Glomerular visceral epithelial cell (primary cell): ENCODE results near the gene FURIN.
A peak's percentile ranks its signal among the peaks of the same experiment; 100 is the strongest.
"Not testable (repeated sequence)": the region's sequence is repeated elsewhere in the genome, so short reads cannot be mapped to it uniquely, and the experiment has no call there.

Experiments used
- DNase-seq: peaks from one replicate; pipeline ENCODE4 v3.0.0-alpha.2; 2016; ENCODE audit errors: extremely low spot score

FURIN gene

DNA sequence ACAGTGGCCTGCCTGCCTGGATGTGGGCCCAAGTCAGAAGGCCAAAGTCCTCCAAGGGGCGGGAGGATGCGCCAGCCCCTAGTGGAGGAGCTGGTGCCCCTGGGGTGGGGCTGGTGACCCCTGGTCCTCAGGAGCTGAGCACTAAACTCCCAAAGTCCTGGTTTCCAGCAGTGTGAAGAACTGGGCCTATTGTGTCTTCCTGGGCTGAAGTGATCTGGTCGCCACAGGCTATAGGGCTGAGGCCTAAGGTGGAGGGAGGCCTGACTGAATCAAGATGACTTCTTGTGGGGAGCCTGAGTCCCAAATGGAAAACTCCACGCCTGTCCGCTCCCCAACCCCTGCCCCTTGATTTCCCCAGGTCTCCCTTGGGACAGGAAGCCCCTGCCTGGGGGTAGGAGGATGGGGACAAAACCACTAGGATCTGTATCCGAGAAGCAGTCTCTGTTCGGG lies 15.2 kb downstream of the FURIN start:
- no peak for DNase-seq

DNA sequence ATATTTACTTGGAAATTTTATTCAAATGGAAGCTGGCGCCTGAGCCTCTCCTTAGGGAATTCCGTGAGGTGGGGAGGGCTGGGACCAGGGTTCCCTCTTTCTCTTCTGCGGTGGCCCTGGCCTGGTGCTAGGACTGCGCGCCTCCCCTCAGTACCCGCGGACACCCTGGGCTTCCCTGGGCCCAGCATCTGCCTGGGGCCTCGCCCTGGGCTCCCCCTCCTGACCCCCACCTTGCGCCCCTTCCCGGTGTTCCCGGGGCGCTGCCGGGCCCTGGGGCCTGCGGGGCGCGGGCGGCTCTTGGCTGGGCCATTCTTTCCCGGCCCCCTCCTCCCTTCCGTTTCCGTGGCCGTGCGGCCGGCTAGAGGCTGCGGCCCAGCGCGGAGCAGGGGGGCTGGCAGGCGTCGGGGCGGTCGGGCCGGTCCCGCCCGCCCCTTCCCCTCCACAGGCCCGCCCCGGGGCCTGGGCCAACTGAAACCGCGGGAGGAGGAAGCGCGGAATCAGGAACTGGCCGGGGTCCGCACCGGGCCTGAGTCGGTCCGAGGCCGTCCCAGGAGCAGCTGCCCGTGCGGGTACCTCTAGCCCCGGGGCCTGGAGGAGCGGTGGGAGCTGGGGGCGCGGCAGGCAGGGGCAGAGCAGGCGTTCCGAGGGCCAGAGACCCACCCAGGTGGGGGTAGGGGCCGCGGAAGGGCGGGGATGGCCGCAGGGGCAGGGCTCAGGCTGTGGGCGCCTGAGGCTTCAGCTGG lies 15.8 kb downstream of the FURIN start, which contains the start of gene FES:
FES (plus strand) TSS at position 529 of the 743 bp plus-strand sequence. CDS start 542 bp downstream, outside the sequence.
- peak; percentile 46 for DNase-seq

DNA sequence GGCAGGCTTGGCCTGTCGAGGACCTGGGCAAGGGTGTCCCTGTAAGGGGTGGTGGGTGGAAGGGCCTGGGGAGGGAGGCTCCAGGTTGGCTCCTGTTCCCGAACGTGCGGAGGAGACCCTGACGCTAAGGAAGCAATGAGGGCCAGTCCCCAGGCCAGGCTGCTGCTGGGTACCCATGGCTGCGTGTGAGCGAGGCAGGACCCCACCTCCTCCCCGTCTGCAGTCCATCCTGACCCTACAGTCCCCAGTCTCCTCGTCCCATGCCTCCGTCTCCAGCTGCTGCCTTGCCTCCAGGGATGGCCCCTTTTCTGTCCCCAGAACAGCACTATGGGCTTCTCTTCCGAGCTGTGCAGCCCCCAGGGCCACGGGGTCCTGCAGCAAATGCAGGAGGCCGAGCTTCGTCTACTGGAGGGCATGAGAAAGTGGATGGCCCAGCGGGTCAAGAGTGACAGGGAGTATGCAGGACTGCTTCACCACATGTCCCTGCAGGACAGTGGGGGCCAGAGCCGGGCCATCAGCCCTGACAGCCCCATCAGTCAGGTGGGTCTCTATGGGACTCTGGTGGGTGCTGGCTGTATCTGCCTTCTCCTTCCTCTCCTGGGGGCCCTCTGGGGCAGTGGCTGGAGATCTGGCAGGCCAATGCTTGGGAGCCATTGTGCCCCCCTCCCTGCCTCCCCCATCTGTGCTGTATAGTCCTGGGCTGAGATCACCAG lies 16.5 kb downstream of the FURIN start:
- DNase-seq = no peak

DNA sequence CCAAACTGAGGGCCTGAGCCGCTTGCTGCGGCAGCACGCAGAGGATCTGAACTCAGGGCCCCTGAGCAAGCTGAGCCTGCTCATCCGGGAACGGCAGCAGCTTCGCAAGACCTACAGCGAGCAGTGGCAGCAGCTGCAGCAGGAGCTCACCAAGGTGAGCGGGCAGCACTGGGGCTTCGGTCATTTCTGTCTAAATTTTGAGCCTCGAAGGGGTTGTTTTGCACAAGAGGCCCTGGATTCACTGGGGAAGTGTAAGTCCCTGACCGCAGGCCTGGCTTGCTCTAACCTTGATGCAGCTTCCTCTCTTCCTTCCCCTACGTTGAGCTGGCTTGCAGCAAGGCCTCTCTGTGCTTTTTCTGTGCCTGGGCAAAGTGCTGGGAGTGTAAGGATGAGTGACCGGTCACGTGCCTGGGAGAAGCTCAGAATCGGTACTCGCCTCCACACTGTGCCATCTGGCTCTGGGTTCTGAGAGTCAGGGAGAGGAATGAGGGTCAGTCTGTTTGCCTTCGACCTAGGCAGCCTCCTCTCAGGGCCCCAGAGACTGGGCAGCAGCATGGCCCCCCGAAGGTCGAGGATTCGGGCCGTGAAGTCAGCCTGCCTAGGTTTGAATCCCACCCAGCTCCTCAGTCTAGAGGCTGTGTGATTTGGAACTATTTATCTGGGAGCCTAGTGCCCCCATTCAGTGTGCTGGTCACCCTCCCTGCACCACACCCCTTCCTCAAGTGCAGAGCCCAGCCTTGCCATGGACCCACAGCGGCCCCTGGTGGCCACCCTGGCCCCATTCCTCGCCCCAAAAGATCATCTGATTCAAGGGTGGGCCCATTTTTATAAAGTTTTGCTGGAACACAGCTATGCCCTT lies 17.3 kb downstream of the FURIN start:
- peak; percentile 66 for DNase-seq

DNA sequence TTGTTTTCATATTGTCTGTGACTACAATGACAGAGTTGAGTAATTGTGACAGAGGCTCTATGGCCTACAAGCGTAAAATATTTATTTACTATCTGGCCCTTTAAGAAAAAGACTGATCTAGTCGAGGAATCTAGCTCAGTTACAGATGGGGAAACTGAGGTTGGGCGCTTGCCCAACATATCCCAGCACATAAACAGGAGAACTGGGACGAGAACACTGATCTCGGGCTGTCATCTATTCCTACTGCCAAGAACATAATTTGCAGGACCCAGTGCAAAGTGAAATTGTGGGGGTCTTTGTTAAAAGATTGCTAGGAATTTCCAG lies 17.9 kb downstream of the FURIN start:
- no peak for DNase-seq

DNA sequence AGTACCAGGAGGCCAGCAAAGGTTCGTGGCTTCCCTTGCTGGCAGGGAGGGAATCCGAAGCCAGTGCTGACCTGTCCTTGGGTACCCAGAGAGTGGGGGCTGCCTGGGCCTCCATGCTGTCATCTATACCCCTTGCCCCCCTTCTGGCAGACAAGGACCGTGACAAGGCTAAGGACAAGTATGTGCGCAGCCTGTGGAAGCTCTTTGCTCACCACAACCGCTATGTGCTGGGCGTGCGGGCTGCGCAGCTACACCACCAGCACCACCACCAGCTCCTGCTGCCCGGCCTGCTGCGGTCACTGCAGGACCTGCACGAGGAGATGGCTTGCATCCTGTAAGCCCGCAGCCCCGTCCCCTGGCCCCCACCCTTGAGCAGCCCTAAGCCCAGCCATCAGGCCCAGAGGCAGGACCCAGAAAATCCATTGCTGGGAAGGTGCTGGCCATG lies 18.7 kb downstream of the FURIN start:
- no peak for DNase-seq

DNA sequence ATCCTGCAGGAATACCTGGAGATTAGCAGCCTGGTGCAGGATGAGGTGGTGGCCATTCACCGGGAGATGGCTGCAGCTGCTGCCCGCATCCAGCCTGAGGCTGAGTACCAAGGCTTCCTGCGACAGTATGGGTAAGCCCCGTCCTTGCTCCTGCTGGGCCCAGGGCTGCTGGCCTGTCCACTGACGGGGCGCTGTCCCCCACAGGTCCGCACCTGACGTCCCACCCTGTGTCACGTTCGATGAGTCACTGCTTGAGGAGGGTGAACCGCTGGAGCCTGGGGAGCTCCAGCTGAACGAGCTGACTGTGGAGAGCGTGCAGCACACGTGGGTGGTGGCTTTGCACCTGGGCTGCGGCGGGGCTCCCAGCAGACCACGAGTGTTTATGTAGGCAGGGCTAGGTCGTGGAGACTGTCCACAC lies 20.9 kb downstream of the FURIN start:
- no peak for DNase-seq

DNA sequence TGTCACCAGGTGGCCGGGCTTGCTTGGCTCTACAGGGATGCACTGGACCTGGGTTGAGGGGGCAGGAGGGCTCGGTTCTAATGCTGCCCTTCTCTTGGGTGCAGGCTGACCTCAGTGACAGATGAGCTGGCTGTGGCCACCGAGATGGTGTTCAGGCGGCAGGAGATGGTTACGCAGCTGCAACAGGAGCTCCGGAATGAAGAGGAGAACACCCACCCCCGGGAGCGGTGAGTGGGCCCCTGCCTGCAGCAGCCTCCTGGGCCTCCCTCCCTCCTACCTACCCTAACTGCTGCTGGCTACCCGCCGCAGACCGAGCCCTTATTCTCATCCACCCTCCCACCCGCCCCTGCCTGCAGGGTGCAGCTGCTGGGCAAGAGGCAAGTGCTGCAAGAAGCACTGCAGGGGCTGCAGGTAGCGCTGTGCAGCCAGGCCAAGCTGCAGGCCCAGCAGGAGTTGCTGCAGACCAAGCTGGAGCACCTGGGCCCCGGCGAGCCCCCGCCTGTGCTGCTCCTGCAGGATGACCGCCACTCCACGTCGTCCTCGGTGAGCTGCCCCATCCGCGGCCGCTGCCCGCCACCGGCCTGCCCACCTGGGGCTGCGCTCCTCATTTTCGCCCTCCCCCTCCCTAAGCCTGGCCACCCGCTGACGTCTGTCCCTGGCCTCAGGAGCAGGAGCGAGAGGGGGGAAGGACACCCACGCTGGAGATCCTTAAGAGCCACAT lies 21.5 kb downstream of the FURIN start:
- no peak for DNase-seq

DNA sequence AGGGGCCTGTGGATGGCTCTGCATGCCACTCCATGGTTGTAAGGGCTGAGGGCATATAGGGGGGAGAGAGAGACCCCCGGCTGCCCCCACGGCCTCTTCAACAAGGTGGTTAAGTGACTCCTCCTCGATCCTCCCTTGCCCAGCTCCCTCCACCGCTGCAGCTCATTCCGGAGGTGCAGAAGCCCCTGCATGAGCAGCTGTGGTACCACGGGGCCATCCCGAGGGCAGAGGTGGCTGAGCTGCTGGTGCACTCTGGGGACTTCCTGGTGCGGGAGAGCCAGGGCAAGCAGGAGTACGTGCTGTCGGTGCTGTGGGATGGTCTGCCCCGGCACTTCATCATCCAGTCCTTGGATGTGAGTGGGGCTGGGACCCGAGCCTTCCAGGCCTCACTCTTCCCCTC lies 22.5 kb downstream of the FURIN start:
- DNase-seq = no peak

DNA sequence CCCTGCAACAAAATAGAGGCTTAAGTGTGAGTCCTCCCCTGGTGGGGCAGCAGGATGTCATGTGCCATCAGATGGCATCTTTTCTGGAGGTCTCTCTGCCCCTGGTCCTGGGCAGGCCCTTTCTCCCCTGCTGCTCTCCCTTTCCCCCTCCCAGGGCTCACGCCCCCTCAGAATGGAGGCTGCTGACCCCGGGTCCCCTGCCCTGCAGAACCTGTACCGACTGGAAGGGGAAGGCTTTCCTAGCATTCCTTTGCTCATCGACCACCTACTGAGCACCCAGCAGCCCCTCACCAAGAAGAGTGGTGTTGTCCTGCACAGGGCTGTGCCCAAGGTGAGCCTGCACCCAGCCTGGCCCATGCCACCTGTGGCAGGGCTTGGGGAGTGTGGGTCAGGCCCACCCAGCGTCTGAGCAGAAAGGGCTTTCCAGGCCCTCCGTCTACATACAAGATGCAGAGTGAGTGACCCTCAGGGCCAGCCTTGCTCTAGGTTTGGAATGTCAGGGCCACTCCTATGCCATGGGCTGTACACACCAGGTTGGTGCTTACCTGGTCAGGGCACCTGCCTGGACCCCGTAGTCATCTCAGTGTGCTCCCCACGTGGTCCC lies 23.1 kb downstream of the FURIN start:
- DNase-seq = no peak

DNA sequence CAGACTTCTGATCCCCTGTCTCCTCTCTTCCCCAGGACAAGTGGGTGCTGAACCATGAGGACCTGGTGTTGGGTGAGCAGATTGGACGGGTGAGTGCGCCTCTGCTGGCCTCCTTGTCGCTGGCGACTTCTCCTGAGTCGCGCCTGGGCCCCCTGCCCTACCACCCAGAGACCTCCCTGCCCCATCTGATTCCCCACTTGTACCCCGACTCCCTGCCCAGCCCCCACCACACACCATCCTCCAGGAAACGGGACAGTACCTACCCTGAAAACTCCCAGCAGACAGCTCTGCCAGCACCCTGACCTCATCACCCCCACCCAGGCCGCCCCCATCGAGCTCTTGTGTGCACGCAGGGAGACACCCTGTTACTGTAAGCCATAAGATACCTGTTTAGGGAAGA lies 23.6 kb downstream of the FURIN start:
- no peak for DNase-seq

DNA sequence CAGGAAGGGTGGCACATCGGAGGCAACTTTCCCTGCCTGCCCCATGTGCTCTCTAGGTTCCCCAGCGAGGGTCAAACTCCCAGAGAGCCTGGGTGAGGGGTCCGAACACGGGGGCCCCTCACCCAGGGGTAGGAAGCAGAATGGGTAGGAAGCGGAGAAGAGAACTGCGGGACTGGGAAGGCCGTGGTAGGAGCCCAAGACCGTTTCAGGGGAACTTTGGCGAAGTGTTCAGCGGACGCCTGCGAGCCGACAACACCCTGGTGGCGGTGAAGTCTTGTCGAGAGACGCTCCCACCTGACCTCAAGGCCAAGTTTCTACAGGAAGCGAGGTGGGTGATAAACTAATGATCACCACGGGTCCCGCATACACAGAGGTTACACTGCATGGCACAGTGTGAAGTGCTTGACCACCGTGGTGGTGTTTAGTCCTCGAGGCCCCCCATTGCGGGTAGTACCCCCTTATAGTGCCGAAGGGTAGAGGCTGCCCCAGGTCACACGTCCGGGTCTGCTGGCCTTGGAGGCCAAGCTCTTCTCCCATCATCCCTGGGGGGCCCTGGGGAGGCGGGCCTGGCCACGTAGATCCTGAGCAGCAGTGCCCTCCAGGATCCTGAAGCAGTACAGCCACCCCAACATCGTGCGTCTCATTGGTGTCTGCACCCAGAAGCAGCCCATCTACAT lies 24.2 kb downstream of the FURIN start:
- DNase-seq = no peak

DNA sequence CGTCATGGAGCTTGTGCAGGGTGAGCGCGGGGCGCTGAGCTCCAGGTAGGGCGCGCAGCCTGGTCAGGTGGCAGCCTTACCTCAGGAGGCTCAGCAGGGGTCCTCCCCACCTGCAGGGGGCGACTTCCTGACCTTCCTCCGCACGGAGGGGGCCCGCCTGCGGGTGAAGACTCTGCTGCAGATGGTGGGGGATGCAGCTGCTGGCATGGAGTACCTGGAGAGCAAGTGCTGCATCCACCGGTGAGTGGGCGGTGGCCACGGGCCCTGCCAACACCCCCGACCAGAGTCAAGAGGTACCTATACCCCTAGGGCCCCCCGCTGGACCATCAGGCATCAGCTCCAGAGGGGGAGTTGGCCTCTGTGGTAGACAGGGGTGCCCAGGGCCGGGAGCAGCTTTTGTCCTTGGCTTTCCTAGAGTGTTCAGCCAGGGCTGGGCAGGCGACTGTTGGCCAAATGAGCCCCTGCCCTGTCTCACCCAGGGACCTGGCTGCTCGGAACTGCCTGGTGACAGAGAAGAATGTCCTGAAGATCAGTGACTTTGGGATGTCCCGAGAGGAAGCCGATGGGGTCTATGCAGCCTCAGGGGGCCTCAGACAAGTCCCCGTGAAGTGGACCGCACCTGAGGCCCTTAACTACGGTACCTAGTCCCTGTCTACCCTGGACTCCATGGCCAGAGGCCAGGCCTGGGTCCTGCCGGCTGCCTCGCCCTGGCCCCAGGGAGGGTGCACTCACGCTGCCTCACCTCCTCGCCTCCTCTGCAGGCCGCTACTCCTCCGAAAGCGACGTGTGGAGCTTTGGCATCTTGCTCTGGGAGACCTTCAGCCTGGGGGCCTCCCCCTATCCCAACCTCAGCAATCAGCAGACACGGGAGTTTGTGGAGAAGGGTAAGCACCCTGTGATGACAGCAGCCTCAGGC lies 25.0 kb downstream of the FURIN start:
- no peak for DNase-seq

DNA sequence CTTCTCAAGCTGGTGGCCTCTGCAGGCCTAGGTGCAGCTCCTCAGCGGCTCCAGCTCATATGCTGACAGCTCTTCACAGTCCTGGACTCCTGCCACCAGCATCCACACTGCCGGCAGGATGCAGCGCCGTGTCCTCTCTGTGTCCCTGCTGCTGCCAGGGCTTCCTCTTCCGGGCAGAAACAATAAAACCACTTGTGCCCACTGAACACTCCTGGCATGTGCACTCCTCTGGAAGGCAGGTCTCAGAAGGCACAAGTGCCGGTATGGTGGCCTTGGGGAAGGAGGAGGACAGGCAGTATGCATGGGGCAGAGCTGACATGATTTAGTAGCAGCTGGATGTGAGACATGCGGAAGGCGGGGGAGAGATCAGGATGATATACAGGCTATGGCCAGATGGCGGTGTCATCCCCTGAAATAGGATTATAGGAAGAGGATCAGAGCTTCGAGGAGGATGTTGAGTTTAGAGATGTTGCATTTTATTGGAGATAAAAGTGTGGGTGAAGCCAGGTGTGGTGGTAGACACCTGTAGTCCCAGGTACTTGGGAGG lies 27.3 kb downstream of the FURIN start:
- DNase-seq = no peak

DNA sequence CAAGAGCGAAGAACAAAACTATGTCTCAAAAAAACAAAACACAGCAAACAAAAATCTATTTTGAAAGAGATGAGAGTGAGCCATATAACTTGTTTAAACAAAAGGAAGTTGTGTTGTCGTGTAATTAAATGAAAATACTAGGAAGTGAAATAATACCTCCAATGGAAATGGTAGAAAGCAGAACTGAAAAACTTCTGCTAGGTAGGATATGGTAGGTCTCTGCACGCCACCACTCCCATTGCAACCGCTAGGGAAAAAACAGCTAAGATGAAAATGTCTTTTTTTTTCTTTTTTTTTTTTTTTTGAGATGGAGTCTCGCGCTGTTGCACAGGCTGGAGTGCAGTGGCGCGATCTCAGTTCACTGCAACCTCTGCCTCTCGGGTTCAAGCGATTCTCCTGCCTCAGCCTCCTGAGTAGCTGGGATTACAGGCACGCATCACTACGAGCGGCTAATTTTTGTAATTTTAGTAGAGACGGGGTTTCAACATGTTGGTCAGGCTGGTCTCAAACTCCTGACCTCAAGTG lies 28.8 kb downstream of the FURIN start:
- DNase-seq = not testable (repeated sequence)

DNA sequence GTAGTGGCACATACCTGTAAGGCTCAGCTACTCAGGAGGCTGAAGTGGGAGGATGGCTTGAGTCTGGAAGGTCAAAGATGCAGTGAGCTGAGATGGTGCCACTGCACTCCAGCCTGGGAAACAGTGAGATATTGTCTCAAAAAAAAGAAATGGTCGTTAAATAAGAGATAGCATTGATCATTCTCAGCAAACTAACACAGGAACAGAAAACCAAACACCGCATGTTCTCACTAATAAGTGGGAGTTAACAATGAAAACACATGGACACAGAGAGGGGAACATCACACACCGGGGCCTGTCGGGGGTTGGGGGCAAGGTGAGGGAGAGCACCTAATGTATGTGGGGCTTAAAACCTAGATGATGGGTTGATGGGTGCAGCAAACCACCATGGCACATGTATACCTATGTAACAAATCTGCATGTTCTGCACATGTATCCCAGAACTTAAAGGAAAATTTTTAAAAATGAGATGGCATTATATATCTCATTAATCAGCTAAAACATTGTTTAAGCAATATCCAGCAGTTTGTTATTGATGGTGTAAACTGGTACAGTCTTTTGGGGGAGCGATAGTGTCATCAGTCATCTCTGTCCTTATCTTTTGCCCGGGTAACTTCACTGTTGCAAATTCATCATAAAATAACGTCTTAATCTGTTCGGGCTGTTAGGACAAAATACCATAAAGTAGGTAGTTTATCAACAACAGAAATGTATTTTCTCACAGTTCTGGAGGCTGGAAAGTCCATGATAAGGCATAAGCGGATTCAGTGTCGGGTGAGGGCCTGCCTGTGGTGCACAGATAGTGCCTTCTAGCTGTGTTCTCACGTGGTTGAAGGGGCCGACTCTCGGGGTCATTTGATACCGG lies 33.0 kb downstream of the FURIN start:
- no peak for DNase-seq

DNA sequence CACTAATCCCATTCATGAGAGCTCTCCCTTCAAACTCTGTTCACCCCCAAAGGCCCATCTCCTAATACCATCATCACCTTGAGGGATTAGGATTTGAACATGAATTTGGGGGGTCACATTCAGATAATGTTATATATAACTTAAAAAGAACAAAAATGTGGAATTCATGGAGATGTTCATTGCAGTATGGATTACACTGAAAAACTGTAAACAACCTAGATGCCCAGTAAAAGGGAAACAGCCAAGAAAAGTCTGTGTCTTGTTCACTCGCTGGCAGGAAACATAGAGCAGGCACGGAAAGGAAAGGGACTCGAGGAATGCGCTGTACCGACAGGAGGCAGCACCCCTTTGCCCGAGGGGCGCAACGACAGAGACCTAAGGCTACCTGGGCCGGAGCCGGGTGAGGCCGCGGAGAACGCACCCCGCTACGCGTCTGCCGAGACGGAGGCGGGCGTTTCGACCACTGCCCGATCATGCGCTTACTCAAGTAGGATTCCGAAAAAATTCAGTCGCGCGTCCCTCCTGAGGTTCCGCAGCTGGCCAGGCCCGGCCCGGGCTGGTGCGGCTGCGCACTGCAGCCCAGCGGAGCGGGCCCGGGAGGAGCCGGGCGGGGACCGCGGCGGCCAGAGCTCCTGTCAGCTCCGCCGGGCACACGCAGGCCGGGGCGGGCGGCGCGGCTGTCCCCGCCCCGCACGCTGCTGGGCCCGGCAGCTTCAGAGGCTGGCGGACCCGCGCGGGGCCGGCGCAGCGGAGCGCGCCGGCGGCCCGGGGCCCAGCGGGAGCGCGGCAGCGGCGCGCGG lies 33.9 kb downstream of the FURIN start:
- peak; percentile 84 for DNase-seq
